ENCODE results near the gene TRDN.
"Not testable (repeated sequence)": the region's sequence is repeated elsewhere in the genome, so short reads cannot be mapped to it uniquely, and the experiment has no call there.

The TRDN gene

DNA sequence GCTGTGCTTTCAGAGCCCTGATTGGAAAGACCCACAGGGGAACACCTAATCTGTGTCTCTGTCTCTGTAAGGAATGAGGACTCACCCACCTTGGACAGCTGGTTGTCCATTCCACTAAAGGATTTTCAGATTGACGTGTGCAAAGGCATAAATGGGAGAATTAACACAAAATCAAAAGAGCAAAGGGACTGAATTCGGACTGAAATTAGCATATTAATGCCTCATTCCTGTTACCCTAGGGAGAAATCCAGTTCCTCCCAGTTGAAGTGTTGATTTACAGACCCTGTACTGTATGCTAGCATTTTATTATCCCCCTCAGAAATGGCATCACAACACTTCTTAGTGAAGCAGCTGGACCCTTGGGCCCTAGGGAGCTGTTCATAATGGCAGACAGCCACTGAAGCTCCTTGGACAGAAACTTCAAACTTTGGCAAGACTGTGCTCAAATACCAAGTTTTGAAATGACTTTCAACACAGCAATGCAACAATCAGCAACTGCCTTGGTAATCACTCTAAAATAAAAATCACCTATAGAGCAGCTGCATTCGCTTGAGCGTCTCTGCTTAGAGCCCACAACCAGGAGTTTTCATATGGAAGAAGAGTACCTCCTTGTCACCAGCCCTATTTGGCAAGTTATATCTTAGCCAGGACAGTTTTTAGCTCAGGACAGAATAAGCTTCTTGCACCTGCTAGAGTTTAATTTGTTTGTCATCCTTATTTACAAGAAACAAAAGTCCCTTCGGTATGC lies 118.1 kb downstream of the TRDN start:
- Histone ChIP-seq H3K9me3 (ENCODE audit: control insufficient read depth, low read length) (no peaks in the 10 kb centered on the region), H3K4me3 (ENCODE audit: insufficient read depth, low read depth, low read length) (no peak overlapping the region), H3K4me1 (ENCODE audit: control insufficient read depth, insufficient read depth, low read length) (no peaks in the 10 kb centered on the region), H3K27ac (ENCODE audit: insufficient read depth, low read depth, low read length, poor library complexity, severe bottlenecking) (no peak overlapping the region), H3K27me3 (ENCODE audit: control insufficient read depth, insufficient read depth, low read length, poor library complexity, severe bottlenecking) (no peaks in the 10 kb centered on the region), H3K36me3 (ENCODE audit: control insufficient read depth, insufficient read depth, low read length) (no peaks in the 10 kb centered on the region)
- WGBS, 2 experiments, result 73 to 77% methylated on average over 5 of the region's 5 CpGs

DNA sequence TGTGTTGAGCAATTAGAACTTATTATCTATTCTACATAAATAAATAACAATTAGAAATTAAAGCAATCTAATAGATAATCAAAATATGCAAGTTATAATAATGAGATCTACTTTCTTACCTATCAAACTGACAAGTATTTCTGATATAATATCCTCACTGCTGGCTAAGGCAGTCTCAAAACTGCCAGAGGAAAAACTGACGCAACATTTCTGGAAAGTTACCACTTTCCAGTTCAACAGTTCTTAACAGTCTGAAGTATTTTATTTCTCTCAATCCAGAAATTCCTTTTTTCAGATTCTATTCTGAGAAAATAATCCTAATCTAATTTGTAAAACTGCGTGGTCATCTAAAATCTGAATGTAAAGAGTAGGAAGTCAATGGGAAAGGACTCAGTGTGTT lies 121.0 kb downstream of the TRDN start:
- Histone ChIP-seq H3K27ac (ENCODE audit: insufficient read depth, low read depth, low read length, poor library complexity, severe bottlenecking) (no peak overlapping the region), H3K36me3 (ENCODE audit: control insufficient read depth, insufficient read depth, low read length) (no peaks in the 10 kb centered on the region), H3K4me1 (ENCODE audit: control insufficient read depth, insufficient read depth, low read length) (no peaks in the 10 kb centered on the region), H3K4me3 (ENCODE audit: insufficient read depth, low read depth, low read length) (no peak overlapping the region), H3K27me3 (ENCODE audit: control insufficient read depth, insufficient read depth, low read length, poor library complexity, severe bottlenecking) (no peaks in the 10 kb centered on the region), H3K9me3 (ENCODE audit: control insufficient read depth, low read length) (no peaks in the 10 kb centered on the region)
- WGBS, 2 experiments, result 91 to 94% methylated on average over 1 of the region's 2 CpGs

GRCh38 chr6:123509112-123509511 lies 127.6 kb downstream of the TRDN start:
- 0% methylated on average over 1 of the region's 1 CpG for WGBS, 2 experiments
- Histone ChIP-seq H3K4me3 (ENCODE audit: insufficient read depth, low read depth, low read length) (no peak overlapping the region), H3K27me3 (ENCODE audit: control insufficient read depth, insufficient read depth, low read length, poor library complexity, severe bottlenecking) (no peaks in the 10 kb centered on the region), H3K4me1 (ENCODE audit: control insufficient read depth, insufficient read depth, low read length) (no peaks in the 10 kb centered on the region), H3K27ac (ENCODE audit: insufficient read depth, low read depth, low read length, poor library complexity, severe bottlenecking) (no peak overlapping the region), H3K9me3 (ENCODE audit: control insufficient read depth, low read length) (no peaks in the 10 kb centered on the region), H3K36me3 (ENCODE audit: control insufficient read depth, insufficient read depth, low read length) (no peaks in the 10 kb centered on the region)

GRCh38 chr6:123508290-123508689 lies 128.5 kb downstream of the TRDN start:
- H3K9me3 ChIP-seq (ENCODE audit: control insufficient read depth, low read length), result no peaks in the 10 kb centered on the region
- 0 to 50% methylated on average over 1 to 2 of the region's 2 CpGs for WGBS, 2 experiments
- H3K27ac ChIP-seq (ENCODE audit: insufficient read depth, low read depth, low read length, poor library complexity, severe bottlenecking), result no peak overlapping the region
- no peak overlapping the region for H3K4me3 ChIP-seq (ENCODE audit: insufficient read depth, low read depth, low read length)
- no peaks in the 10 kb centered on the region for H3K27me3 ChIP-seq (ENCODE audit: control insufficient read depth, insufficient read depth, low read length, poor library complexity, severe bottlenecking)
- no peaks in the 10 kb centered on the region for H3K36me3 ChIP-seq (ENCODE audit: control insufficient read depth, insufficient read depth, low read length)
- no peaks in the 10 kb centered on the region for H3K4me1 ChIP-seq (ENCODE audit: control insufficient read depth, insufficient read depth, low read length)

DNA sequence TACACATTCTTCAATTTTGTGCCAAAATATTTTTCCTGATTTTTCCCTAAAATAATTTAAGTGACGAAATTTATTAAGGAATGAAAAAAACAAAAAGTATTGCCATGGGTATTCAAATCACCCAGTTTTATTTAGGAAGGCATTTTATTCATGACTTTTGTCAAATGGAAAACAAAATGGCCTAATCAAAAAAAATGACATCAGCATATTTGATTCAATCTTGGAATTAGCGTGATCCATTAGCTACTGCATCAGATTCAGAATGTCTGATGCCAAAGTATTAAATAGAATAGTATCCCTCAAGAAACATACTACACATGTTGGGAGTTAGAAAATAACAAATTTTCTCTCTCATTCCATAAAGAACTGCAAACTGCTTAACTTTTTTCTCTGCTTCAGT lies 129.2 kb downstream of the TRDN start:
- no peaks in the 10 kb centered on the region for H3K36me3 ChIP-seq (ENCODE audit: control insufficient read depth, insufficient read depth, low read length)
- H3K27ac ChIP-seq (ENCODE audit: insufficient read depth, low read depth, low read length, poor library complexity, severe bottlenecking), result no peak overlapping the region

GRCh38 chr6:123503619-123504018 lies 133.1 kb downstream of the TRDN start:
- H3K9me3 ChIP-seq (ENCODE audit: control insufficient read depth, low read length), result no peaks in the 10 kb centered on the region
- H3K4me3 ChIP-seq (ENCODE audit: insufficient read depth, low read depth, low read length), result no peak overlapping the region
- no peaks in the 10 kb centered on the region for H3K36me3 ChIP-seq (ENCODE audit: control insufficient read depth, insufficient read depth, low read length)
- WGBS, 2 experiments, result 75 to 81% methylated on average over 1 of the region's 1 CpG
- no peak overlapping the region for H3K27ac ChIP-seq (ENCODE audit: insufficient read depth, low read depth, low read length, poor library complexity, severe bottlenecking)
- H3K27me3 ChIP-seq (ENCODE audit: control insufficient read depth, insufficient read depth, low read length, poor library complexity, severe bottlenecking), result no peaks in the 10 kb centered on the region
- H3K4me1 ChIP-seq (ENCODE audit: control insufficient read depth, insufficient read depth, low read length), result no peaks in the 10 kb centered on the region

More for the DNA sequence above, 129.2 kb downstream of the TRDN start:
- Histone ChIP-seq H3K4me3 (ENCODE audit: insufficient read depth, low read depth, low read length) (no peak overlapping the region), H3K9me3 (ENCODE audit: control insufficient read depth, low read length) (no peaks in the 10 kb centered on the region), H3K4me1 (ENCODE audit: control insufficient read depth, insufficient read depth, low read length) (no peaks in the 10 kb centered on the region), H3K27me3 (ENCODE audit: control insufficient read depth, insufficient read depth, low read length, poor library complexity, severe bottlenecking) (no peaks in the 10 kb centered on the region)
- 86% methylated on average over 1 of the region's 2 CpGs; no CpG with 5 or more reads in 1 of the 2 experiments for WGBS, 2 experiments

DNA sequence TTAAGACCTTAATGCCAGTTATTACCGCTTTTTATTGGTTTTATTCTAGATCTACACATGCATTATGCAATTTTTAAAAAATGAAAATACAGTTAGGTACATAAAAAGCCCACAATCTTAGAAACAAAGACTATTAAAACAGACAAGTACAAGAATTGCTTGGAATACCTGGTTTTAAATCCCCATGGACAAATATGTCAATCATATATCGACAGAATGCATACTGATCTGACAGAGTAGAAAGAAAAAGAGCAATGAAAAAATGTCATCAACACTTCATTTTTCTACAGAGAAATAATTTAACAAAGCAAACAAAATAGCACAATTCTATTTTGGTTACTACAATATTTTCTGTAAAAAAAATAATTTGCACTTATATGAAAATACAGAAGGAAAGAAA lies 139.7 kb downstream of the TRDN start:
- Histone ChIP-seq H3K4me1 (ENCODE audit: control insufficient read depth, insufficient read depth, low read length) (no peaks in the 10 kb centered on the region), H3K9me3 (ENCODE audit: control insufficient read depth, low read length) (no peaks in the 10 kb centered on the region), H3K4me3 (ENCODE audit: insufficient read depth, low read depth, low read length) (no peak overlapping the region), H3K27ac (ENCODE audit: insufficient read depth, low read depth, low read length, poor library complexity, severe bottlenecking) (no peak overlapping the region), H3K36me3 (ENCODE audit: control insufficient read depth, insufficient read depth, low read length) (no peaks in the 10 kb centered on the region), H3K27me3 (ENCODE audit: control insufficient read depth, insufficient read depth, low read length, poor library complexity, severe bottlenecking) (no peaks in the 10 kb centered on the region)
- WGBS, 2 experiments, result 89 to 100% methylated on average over 1 to 2 of the region's 2 CpGs

GRCh38 chr6:123489589-123489988 lies 147.2 kb downstream of the TRDN start:
- Histone ChIP-seq H3K27ac (ENCODE audit: insufficient read depth, low read depth, low read length, poor library complexity, severe bottlenecking) (no peak overlapping the region), H3K27me3 (ENCODE audit: control insufficient read depth, insufficient read depth, low read length, poor library complexity, severe bottlenecking) (no peaks in the 10 kb centered on the region), H3K36me3 (ENCODE audit: control insufficient read depth, insufficient read depth, low read length) (no peaks in the 10 kb centered on the region), H3K9me3 (ENCODE audit: control insufficient read depth, low read length) (no peaks in the 10 kb centered on the region), H3K4me1 (ENCODE audit: control insufficient read depth, insufficient read depth, low read length) (no peaks in the 10 kb centered on the region), H3K4me3 (ENCODE audit: insufficient read depth, low read depth, low read length) (no peak overlapping the region)
- no CpG with 5 or more reads among the region's 1 CpG for WGBS, 2 experiments

GRCh38 chr6:123480986-123481385 lies 155.8 kb downstream of the TRDN start:
- Histone ChIP-seq H3K4me3 (ENCODE audit: insufficient read depth, low read depth, low read length) (no peak overlapping the region), H3K27ac (ENCODE audit: insufficient read depth, low read depth, low read length, poor library complexity, severe bottlenecking) (no peak overlapping the region), H3K9me3 (ENCODE audit: control insufficient read depth, low read length) (no peaks in the 10 kb centered on the region), H3K27me3 (ENCODE audit: control insufficient read depth, insufficient read depth, low read length, poor library complexity, severe bottlenecking) (no peaks in the 10 kb centered on the region), H3K4me1 (ENCODE audit: control insufficient read depth, insufficient read depth, low read length) (no peaks in the 10 kb centered on the region), H3K36me3 (ENCODE audit: control insufficient read depth, insufficient read depth, low read length) (no peaks in the 10 kb centered on the region)
- WGBS, 2 experiments, result 42 to 83% methylated on average over 1 of the region's 1 CpG

DNA sequence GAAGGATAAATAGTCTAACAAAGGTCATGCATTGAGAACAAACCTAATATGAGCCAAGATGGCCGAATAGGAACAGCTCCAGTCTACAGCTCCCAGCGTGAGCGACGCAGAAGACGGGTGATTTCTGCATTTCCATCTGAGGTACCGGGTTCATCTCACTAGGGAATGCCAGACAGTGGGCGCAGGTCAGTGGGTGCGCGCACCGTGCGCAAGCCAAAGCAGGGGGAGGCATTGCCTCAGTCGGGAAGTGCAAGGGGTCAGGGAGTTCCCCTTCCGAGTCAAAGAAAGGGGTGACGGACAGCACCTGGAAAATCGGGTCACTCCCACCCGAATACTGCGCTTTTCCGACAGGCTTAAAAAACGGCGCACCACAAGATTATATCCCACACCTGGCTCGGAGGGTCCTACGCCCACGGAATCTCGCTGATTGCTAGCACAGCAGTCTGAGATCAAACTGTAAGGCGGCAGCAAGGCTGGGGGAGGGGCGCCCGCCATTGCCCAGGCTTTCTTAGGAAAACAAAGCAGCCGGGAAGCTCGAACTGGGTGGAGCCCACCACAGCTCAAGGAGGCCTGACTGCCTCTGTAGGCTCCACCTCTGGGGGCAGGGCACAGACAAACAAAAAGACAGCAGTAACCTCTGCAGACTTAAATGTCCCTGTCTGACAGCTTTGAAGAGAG lies 164.6 kb downstream of the TRDN start:
- H3K4me1 ChIP-seq (ENCODE audit: control insufficient read depth, insufficient read depth, low read length); H3K9me3 ChIP-seq (ENCODE audit: control insufficient read depth, low read length); H3K4me3 ChIP-seq (ENCODE audit: insufficient read depth, low read depth, low read length); H3K27ac ChIP-seq (ENCODE audit: insufficient read depth, low read depth, low read length, poor library complexity, severe bottlenecking); H3K27me3 ChIP-seq (ENCODE audit: control insufficient read depth, insufficient read depth, low read length, poor library complexity, severe bottlenecking); H3K36me3 ChIP-seq (ENCODE audit: control insufficient read depth, insufficient read depth, low read length): not testable (repeated sequence)
- 87 to 90% methylated on average over 27 to 28 of the region's 29 CpGs for WGBS, 2 experiments
